Lower leg skin (tissue), 3 donors: ENCODE measurements around the gene ANKDD1B.

ENCODE experiments used
- POLR2A ChIP-seq, 2 donors: fragments of 450-650 bp; IDR thresholded peaks; one replicate each; pipeline ENCODE4 v1.6.1; 2016 to 2017; ENCODE audit warnings: antibody characterized with exemption in 2 of 2, mild to moderate bottlenecking in 1 of 2, moderate library complexity in 1 of 2
- TF ChIP-seq, protein P1 (sequence below), 3 donors: fragments of 450-650 bp; IDR thresholded peaks; one replicate each; pipeline ENCODE4 v1.5.1; 2016; ENCODE audit warnings: antibody characterized with exemption in 3 of 3, mild to moderate bottlenecking in 3 of 3, moderate library complexity in 2 of 3

DNA sequence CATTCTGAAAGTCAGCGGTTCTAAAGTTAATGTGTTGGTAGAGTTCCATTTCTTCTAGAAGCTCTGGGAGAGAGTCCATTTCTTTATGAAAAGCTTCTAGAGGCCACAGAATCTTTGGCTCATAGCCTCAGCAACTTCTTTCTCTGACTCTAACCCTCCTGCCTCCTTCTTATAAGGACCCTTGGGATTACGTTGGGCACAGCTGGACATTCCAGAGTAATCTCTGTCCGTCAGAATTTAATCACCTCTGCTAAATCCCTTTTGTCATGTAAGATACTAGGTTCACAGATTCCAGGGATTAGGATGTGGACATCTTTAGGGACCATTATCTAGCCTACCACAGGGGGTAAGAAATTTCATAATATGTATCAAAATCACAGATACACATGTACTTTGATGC lies 22.6 kb upstream of the ANKDD1B start:
- TF ChIP-seq POLR2A (IDR thresholded peaks at IDR 0.05), result no peak
- TF ChIP-seq, protein P1, sequence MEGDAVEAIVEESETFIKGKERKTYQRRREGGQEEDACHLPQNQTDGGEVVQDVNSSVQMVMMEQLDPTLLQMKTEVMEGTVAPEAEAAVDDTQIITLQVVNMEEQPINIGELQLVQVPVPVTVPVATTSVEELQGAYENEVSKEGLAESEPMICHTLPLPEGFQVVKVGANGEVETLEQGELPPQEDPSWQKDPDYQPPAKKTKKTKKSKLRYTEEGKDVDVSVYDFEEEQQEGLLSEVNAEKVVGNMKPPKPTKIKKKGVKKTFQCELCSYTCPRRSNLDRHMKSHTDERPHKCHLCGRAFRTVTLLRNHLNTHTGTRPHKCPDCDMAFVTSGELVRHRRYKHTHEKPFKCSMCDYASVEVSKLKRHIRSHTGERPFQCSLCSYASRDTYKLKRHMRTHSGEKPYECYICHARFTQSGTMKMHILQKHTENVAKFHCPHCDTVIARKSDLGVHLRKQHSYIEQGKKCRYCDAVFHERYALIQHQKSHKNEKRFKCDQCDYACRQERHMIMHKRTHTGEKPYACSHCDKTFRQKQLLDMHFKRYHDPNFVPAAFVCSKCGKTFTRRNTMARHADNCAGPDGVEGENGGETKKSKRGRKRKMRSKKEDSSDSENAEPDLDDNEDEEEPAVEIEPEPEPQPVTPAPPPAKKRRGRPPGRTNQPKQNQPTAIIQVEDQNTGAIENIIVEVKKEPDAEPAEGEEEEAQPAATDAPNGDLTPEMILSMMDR (IDR thresholded peaks at IDR 0.05), result no peak
